PC-3 (cell line): ENCODE results near the gene PPP1R14C. TPM values are rescaled to one million over a fixed set of nuclear protein-coding genes. Genes with fewer than 3 reads are reported as not detected.

Experiments used
- ATAC-seq: fragments of 200-7000 bp; cut with Tn5 transposase; 2 replicates; pipeline ENCODE4 v1.9.1; 2020; ENCODE audit warnings: mild to moderate bottlenecking, moderate library complexity
- BruUV-seq: library from RNA; stranded (reverse); fragments of 400-500 nt; replicated peaks from 2 replicates; lab custom pipeline; 2021; lab: Mats Ljungman, UMichigan
- CTCF ChIA-PET: fragments of 300-600 bp; sonication (Branson Sonifier 250); formaldehyde crosslinking; loops from one replicate; lab custom pipeline; 2022; ENCODE audit warnings: antibody characterized with exemption; lab: Charles Lee
- POLR2A ChIA-PET: fragments of 300-600 bp; sonication (Branson Sonifier 250); formaldehyde crosslinking; loops from one replicate; lab custom pipeline; 2022; ENCODE audit warnings: antibody characterized with exemption; ENCODE audit not compliant: unreplicated experiment; lab: Charles Lee
- DNase-seq: peaks from one replicate; pipeline ENCODE4 v3.0.0-alpha.2; 2015
- H2AFZ ChIP-seq: fragments of 300-600 bp; sonication (generic); 2 replicates; pipeline ENCODE4 v1.6.0; 2016; ENCODE audit warnings: antibody characterized with exemption, low read length
- H3F3A ChIP-seq: fragments of 300-600 bp; sonication (generic); one replicate; pipeline ENCODE4 v1.6.0; 2017; ENCODE audit warnings: antibody characterized with exemption, low read length, control low read depth, mild to moderate bottlenecking; ENCODE audit not compliant: unreplicated experiment
- H3K27ac ChIP-seq: fragments of 300-600 bp; sonication (generic); 2 replicates; pipeline ENCODE4 v1.5.1; 2016; ENCODE audit warnings: mild to moderate bottlenecking, low read length
- H3K27me3 ChIP-seq: fragments of 300-600 bp; sonication (generic); 2 replicates; pipeline ENCODE4 v1.6.1; 2016; ENCODE audit warnings: low read length, mixed read lengths
- H3K36me3 ChIP-seq: fragments of 300-600 bp; sonication (generic); 2 replicates; pipeline ENCODE4 v1.6.1; 2016; ENCODE audit warnings: low read depth, mixed run types, low read length, mixed read lengths
- H3K4me1 ChIP-seq: fragments of 300-600 bp; sonication (generic); 2 replicates; pipeline ENCODE4 v1.5.1; 2016; ENCODE audit warnings: low read length; ENCODE audit not compliant: insufficient read depth
- H3K4me2 ChIP-seq: fragments of 300-600 bp; sonication (generic); 2 replicates; pipeline ENCODE4 v1.6.0; 2016; ENCODE audit warnings: low read length
- H3K4me3 ChIP-seq: fragments of 300-600 bp; sonication (generic); 2 replicates; pipeline ENCODE4 v1.5.1; 2016; ENCODE audit warnings: mild to moderate bottlenecking, low read length, mixed read lengths
- H3K79me2 ChIP-seq: fragments of 300-600 bp; sonication (generic); 2 replicates; pipeline ENCODE4 v1.6.1; 2017; ENCODE audit warnings: low read length, mixed read lengths
- H3K9ac ChIP-seq: fragments of 300-600 bp; sonication (generic); 2 replicates; pipeline ENCODE4 v1.6.0; 2016; ENCODE audit warnings: mild to moderate bottlenecking, low read length
- H3K9me2 ChIP-seq: fragments of 300-600 bp; sonication (generic); replicated peaks from 2 replicates; pipeline ENCODE4 v1.6.1; 2016; ENCODE audit warnings: mixed run types, low read length, mixed read lengths
- H3K9me3 ChIP-seq: fragments of 300-600 bp; sonication (generic); 2 replicates; pipeline ENCODE4 v1.6.1; 2016; ENCODE audit warnings: low read length, mixed read lengths
- H4K20me1 ChIP-seq: fragments of 300-600 bp; sonication (generic); 2 replicates; pipeline ENCODE4 v1.6.1; 2016; ENCODE audit warnings: low read length, mixed read lengths
- EZH2 ChIP-seq: fragments of 300-600 bp; sonication (generic); IDR thresholded peaks from one replicate; pipeline ENCODE4 v1.6.1; 2017; ENCODE audit warnings: antibody characterized with exemption, mild to moderate bottlenecking, low read length; ENCODE audit not compliant: unreplicated experiment
- EZH2phosphoT487 ChIP-seq: fragments of 300-600 bp; sonication (generic); IDR thresholded peaks from 2 replicates; pipeline ENCODE4 v1.6.1; 2018; ENCODE audit warnings: mild to moderate bottlenecking, antibody characterized with exemption, low read length, borderline replicate concordance
- intact Hi-C: fragments of 100-400 bp; cut with micrococcal nuclease; formaldehyde crosslinking; loops from 2 replicates; pipeline ENCODE4 v1.9.0; 2023
- total RNA-seq: library from RNA; depleted of rRNA; stranded (reverse); fragments of >200 nt; gene quantifications from 2 replicates; pipeline ENCODE4 v1.2.3, GENCODE V29; 2014
- TF ChIP-seq, protein P1 (sequence below): fragments of 300-600 bp; sonication (generic); conservative IDR thresholded peaks from 2 replicates; pipeline ENCODE4 v1.5.1; 2017; ENCODE audit warnings: antibody characterized with exemption, low read depth, mild to moderate bottlenecking, low read length

The PPP1R14C gene
- total RNA-seq, 1 experiment from 2014 or later, result 1.1 TPM

DNA sequence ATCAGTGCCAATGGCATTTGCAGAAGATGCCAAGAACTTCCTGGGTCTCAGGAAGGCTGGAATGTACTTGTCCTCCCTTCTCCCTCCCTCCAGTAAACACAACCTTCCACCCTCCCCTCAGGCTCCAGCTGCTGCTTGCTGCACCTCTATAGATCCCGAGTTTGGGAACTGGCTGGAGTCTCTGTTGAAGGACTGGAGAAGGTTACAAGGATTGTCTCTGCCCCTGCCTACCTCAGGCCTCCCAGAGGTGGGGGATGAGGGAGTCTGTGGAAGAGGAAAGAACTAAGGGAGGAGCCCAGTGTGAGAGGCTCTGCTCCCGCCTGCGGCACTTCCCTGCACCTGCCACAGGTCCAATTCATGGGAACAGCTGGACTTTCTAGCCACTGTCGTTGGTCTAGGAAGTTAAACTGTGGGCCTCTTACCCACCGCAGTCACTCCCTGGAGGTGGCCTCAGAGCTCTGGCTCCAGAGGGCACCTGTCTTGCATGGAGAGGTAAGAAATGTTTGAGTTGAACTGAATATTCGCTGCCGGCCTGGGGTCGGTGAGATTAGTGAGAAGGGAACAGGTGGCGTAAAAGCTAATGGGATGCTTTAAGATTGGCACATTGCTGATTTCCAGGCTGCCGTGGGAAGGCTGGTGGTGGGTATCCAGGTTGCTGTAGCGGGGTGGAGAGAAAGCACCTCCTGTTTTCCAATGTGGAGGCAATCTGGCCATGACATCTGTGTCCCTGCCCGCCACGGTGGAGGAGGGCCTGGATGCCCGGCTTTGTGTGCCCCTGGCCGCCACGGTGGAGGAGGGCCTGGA is 54.3 kb downstream of the PPP1R14C start:
- CTCF ChIA-PET, result no interaction called here
- no peak for DNase-seq

DNA sequence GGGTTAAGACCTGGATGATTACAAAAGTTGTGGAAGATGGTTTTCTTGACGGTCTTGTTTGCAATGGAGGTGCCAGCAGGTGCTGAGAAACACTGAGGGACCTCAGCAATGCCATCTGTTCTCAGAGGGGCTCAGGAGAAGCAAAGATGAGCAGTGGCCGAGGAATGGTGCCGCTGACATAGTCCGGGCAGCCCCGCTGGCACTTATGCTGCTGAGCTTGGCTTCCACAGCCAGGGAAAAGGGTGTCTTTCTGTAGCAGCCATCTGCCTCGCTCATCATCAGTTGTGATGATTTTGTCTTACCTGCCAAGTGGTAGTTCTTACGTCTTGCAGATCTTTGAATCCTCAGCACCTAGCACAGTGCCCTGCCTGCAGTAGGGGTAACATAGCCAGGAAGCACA is 55.7 kb downstream of the PPP1R14C start:
- no peaks in the 10 kb centered on the region for H3K36me3 ChIP-seq
- no peaks in the 10 kb centered on the region for H3K79me2 ChIP-seq
- DNase-seq (no peak), ATAC-seq (no peak)
- intact Hi-C loops, result no loop called here
- BruUV-seq, result no TSS peak
- H3K9me2 ChIP-seq, result no peaks in the 10 kb centered on the region
- no peak overlapping the region for H3K4me3 ChIP-seq
- no peak overlapping the region for H3K4me2 ChIP-seq
- no peaks in the 10 kb centered on the region for H3K9me3 ChIP-seq
- no peak overlapping the region for H2AFZ ChIP-seq
- no peak overlapping the region for H3K27ac ChIP-seq
- H3F3A ChIP-seq, result no peaks in the 10 kb centered on the region
- ChIA-PET CTCF (no interaction called here), POLR2A (no interaction called here)
- H4K20me1 ChIP-seq, result no peaks in the 10 kb centered on the region
- TF ChIP-seq EZH2phosphoT487 (no peak), EZH2 (no peak)
- TF ChIP-seq, protein P1, sequence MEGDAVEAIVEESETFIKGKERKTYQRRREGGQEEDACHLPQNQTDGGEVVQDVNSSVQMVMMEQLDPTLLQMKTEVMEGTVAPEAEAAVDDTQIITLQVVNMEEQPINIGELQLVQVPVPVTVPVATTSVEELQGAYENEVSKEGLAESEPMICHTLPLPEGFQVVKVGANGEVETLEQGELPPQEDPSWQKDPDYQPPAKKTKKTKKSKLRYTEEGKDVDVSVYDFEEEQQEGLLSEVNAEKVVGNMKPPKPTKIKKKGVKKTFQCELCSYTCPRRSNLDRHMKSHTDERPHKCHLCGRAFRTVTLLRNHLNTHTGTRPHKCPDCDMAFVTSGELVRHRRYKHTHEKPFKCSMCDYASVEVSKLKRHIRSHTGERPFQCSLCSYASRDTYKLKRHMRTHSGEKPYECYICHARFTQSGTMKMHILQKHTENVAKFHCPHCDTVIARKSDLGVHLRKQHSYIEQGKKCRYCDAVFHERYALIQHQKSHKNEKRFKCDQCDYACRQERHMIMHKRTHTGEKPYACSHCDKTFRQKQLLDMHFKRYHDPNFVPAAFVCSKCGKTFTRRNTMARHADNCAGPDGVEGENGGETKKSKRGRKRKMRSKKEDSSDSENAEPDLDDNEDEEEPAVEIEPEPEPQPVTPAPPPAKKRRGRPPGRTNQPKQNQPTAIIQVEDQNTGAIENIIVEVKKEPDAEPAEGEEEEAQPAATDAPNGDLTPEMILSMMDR, result no peak
- H3K4me1 ChIP-seq, result peaks cover 10% of the 10 kb centered on the region; the same call in 1 of the 2 replicates
- H3K27me3 ChIP-seq, result no peaks in the 10 kb centered on the region
- H3K9ac ChIP-seq, result no peak overlapping the region

More for the DNA sequence above, 54.3 kb downstream of the PPP1R14C start:
- no peak overlapping the region for H3K27ac ChIP-seq
- H3K36me3 ChIP-seq, result no peaks in the 10 kb centered on the region
- H3K4me1 ChIP-seq, result peaks cover under 1% of the 10 kb centered on the region; the same call in 1 of the 2 replicates
- H3F3A ChIP-seq, result no peaks in the 10 kb centered on the region
- no peak overlapping the region for H3K4me2 ChIP-seq
- no peaks in the 10 kb centered on the region for H4K20me1 ChIP-seq
- POLR2A ChIA-PET, result no interaction called here
- no peaks in the 10 kb centered on the region for H3K9me2 ChIP-seq
- intact Hi-C loops, result no loop called here
- BruUV-seq, result no TSS peak
- H3K4me3 ChIP-seq, result no peak overlapping the region
- H3K27me3 ChIP-seq, result no peaks in the 10 kb centered on the region
- no peak for ATAC-seq
- TF ChIP-seq EZH2phosphoT487, result no peak
- TF ChIP-seq, protein P1, result no peak
- no peak for TF ChIP-seq EZH2
- no peak overlapping the region for H3K9ac ChIP-seq
- no peaks in the 10 kb centered on the region for H3K79me2 ChIP-seq
- H3K9me3 ChIP-seq, result no peaks in the 10 kb centered on the region
- H2AFZ ChIP-seq, result no peak overlapping the region

DNA sequence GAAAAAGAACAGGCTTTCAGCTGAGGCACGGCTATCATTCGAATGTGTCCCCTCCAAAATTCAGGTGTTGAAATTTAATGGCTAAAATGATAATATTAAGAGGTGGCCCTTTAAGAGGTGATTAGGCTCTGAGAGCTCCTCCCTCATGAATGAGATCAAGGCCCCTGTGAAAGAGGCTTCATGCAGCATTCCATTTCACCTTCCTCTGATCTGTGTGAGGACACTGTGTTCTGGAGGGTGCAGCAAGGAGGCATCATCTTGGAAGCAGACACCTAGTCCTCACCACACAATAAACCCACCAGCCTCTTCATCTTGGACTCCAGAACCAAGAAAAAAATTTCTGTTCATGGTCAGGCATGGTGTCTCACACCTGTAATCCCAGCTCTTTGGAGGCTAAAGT is 56.4 kb downstream of the PPP1R14C start:
- Histone ChIP-seq H3F3A (no peaks in the 10 kb centered on the region), H3K9me3 (no peaks in the 10 kb centered on the region), H3K27ac (no peak overlapping the region), H3K9me2 (no peaks in the 10 kb centered on the region), H3K79me2 (no peaks in the 10 kb centered on the region), H3K36me3 (no peaks in the 10 kb centered on the region), H3K27me3 (no peaks in the 10 kb centered on the region), H3K9ac (no peak overlapping the region), H4K20me1 (no peaks in the 10 kb centered on the region), H3K4me3 (no peak overlapping the region), H2AFZ (no peak overlapping the region), H3K4me2 (no peak overlapping the region), H3K4me1 (peaks cover 10% of the 10 kb centered on the region; the same call in 1 of the 2 replicates)
- TF ChIP-seq EZH2phosphoT487 (no peak), EZH2 (no peak)
- TF ChIP-seq, protein P1, result no peak
- ChIA-PET POLR2A (no interaction called here), CTCF (no interaction called here)
- no peak for ATAC-seq
- intact Hi-C loops, result no loop called here
- BruUV-seq, result no TSS peak
- DNase-seq, result no peak
